GM19397 (cell line): ENCODE measurements around the gene ZNF701.

Source experiments
- ATAC-seq: cut with Tn5 transposase; IDR thresholded peaks from one replicate; pipeline ENCODE4 v1.9.1; 2021; ENCODE audit warnings: mild to moderate bottlenecking, moderate library complexity; ENCODE audit not compliant: unreplicated experiment

ZNF701 gene

GRCh38 chr19:52635786-52636570 is 65.9 kb downstream of the ZNF701 start:
- no peak for ATAC-seq
